ENCODE measurements around the gene NDUFB8.
"Not testable (repeated sequence)": the region's sequence is repeated elsewhere in the genome, so short reads cannot be mapped to it uniquely, and the experiment has no call there.

Gene NDUFB8

DNA sequence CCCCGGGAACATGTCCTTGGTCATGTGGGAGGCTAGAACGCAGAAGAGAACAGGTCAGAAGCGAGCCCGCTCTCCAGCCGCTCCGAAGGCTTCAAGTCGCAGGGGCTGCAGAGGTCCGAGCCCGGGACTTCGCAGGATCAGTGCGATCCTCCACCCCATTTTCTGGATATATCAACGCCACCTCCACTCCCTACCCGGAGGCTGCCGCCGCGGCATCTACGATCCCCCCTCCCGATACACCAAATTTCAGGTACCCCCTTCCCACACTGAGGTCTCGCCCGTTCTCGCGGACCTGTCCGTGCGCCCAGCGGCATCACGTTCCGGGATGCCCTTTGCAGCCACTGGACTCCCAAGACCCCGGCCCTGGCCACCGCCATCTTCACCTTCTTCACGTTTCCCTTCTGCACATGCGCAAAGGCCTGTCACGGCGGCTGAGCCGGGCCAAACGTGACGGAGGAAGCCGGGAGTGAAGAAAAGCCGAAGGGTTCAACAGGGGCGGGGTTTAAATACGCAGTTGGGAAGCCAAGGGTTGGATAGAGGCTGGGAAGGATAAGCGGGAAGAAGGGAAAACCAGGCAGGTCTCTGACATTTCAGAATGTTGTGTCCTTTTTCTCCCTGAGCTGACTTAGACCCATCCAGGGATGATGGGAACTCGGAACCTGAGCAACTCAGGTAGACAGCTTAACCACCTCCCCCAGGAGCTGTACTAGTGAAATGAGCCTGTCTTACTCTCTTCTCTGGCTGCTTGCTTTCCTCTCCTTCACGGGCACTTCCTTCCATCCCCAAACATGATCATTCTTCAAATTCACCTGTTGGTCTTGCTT is at the start of gene NDUFB8:
Gene NDUFB8 (minus strand): TSS at position 397 of the 824 bp plus-strand sequence. CDS start 20 bp downstream, at position 377.
- peak; percentile 81 for DNase-seq (ENCODE audit: low read depth)

- no peak for DNase-seq (ENCODE audit: low read depth)
Observed at GRCh38 chr10:100576282-100576635, 46.6 kb upstream of the NDUFB8 start.

GRCh38 chr10:100575585-100576281 is 46.1 kb upstream of the NDUFB8 start:
- no peak for DNase-seq (ENCODE audit: low read depth)

DNA sequence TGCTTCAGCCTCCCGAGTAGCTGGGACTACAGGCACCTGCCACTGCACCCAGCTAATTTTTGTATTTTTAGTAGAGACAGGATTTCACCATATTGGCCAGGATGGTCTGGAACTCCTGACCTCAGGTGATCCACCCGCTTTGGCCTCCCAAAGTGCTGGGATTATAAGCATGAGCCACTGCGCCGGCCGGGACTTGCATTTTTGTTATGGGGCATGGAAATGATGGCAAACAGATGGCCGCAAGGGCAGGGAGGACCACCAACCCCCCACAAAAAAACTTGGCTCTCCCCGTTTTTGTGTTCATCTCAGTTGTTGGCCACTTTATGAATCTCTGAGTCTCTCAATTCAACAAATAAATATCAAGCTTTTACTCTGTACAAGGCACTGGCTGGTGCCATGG is 45.5 kb upstream of the NDUFB8 start:
- DNase-seq (ENCODE audit: low read depth), result not testable (repeated sequence)

DNA sequence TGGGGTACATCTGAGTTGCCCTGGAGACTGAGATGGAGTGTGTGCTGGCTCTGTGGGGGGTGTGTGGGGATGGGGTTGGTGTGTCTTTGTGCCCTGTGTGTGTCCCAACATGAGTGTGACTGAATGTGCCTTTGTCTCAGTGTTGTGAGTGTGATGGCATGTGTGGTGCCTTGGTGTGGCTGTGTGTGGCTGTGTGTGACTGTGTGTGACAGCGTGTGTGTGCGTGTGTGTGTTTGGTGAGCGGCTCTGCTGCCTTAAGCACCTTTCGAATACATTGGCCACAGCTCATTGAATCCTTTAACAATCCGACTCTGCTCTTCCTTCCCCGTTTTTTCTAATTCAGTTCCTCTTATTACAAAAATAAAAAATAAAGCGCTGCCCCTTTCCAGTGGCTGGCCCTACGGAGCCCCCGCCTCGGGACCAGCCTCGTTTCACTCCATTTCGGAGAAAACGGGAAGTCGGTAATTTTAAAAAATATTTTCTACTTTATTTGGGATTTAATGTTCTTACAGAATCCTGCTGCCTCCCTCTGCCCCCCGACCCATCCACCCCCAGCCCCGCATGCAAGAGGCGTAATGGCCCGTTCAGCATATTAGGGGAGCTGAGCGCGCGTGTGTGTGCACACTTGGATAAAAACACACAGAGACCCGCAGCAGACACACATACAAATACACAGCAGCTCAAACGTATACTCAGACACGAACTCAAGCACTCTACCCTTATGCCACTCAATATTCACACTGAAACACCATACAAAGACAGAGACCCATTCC is 41.6 kb upstream of the NDUFB8 start:
- no peak for DNase-seq (ENCODE audit: low read depth)

- DNase-seq (ENCODE audit: low read depth), result no peak
Observed at GRCh38 chr10:100570506-100570905, 40.8 kb upstream of the NDUFB8 start.

- DNase-seq (ENCODE audit: low read depth), result no peak
Observed at GRCh38 chr10:100569687-100570481, 40.2 kb upstream of the NDUFB8 start.

GRCh38 chr10:100568912-100569311 is 39.2 kb upstream of the NDUFB8 start:
- DNase-seq (ENCODE audit: low read depth), result no peak

DNA sequence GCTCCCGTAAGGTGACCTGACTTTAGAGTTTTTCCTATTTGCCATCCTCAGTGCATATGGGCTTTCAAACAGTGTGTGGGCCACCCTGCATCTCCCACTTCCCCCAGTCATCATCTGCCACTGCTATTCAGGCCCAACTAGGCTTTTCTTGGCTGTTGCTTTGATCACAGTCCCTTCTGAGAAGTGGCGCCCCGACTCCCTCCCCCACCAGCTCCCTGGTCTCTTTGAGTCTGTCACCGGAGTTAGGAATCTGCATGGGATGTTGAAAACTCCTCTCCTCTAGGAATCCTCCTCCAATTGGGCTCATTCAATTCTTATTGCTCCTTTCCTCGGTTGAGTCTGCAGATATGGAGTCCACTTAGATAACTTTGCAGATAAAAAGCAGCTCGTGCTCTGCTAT is 38.2 kb upstream of the NDUFB8 start:
- DNase-seq (ENCODE audit: low read depth), result no peak

GRCh38 chr10:100567249-100567648 is 37.6 kb upstream of the NDUFB8 start:
- DNase-seq (ENCODE audit: low read depth), result no peak

- no peak for DNase-seq (ENCODE audit: low read depth)
Observed at GRCh38 chr10:100566561-100566960, 36.9 kb upstream of the NDUFB8 start.

DNA sequence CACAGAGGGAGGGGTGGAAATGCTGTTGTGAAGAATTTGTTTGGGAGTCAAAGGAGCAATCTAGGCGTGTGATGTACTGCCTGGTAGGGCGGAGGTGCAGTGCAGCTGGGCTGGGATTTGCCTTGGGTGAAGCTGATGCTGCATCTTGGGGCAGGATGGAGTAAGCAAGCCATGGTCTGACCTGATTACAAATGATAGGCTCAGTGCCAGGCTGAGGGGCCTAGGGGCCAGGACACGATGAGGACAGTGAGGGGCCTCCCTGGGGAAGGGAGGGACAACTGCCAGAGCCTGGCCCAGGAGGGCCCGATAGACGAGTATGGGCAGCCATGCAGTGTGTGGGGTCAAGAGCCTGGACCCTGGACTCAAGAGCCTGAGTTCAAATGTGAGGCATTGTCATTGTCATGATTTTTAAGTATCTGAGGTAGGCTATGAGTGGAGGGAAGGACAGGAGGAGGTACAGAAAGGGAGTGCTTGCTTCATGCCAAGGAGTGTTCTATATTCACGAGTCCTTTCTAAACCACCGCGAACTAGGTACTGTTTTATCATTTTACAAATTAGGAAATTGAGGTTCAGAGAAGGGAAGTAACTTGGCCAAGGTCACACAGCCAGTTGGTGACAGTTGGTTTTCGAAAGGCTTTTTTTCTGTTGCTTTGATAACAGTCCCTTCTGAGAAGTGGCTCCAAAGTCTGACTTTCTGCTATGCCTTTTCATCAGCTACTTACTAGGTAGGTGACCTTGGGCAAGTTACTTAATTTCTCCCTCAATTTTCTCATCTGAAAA is 35.7 kb upstream of the NDUFB8 start:
- DNase-seq (ENCODE audit: low read depth), result no peak

- peak; percentile 43 for DNase-seq (ENCODE audit: low read depth)
Observed at GRCh38 chr10:100562008-100562672, 32.5 kb upstream of the NDUFB8 start.

- DNase-seq (ENCODE audit: low read depth), result no peak
Observed at GRCh38 chr10:100561005-100561404, 31.3 kb upstream of the NDUFB8 start.

- no peak for DNase-seq (ENCODE audit: low read depth)
Observed at GRCh38 chr10:100560248-100560647, 30.6 kb upstream of the NDUFB8 start.

DNA sequence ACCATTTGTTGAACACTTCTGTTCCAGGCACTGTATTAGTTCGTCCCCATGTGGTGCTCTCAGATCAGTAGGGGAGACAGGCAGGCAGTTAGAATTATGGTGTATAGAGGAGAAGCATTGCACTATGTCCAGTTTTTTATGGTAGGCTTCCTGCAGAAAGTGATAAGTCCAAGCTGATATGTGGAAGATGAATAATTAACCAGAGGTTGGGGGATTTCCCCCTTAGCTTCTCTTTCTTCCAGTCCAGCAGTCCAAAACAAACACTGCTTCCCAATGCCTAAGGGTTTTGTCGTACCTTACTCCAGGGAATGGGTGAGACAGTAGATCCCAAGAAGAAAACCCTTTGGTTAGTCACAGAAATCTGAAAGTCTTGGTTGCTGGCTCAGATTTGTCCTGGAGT is 25.2 kb upstream of the NDUFB8 start:
- no peak for DNase-seq (ENCODE audit: low read depth)

DNA sequence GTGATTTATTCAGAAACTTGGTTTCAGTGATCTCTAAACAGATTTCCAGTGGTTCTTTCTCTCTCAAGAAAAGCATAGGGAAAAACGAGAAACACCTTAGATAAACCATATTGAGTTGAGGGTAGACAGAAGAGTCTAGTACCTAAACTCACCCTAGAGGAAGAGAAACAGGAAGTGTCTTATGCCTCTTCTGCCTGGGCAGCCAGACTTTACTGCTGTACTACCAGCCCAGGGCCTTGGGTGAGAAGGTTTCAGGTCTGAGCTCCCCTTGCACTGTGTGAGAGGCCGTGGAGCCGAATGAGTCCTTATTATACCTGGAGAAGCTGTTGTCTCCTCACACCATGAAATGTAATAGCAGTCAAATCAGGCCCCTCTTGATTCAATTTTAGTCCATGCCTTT is 24.3 kb upstream of the NDUFB8 start:
- no peak for DNase-seq (ENCODE audit: low read depth)

DNA sequence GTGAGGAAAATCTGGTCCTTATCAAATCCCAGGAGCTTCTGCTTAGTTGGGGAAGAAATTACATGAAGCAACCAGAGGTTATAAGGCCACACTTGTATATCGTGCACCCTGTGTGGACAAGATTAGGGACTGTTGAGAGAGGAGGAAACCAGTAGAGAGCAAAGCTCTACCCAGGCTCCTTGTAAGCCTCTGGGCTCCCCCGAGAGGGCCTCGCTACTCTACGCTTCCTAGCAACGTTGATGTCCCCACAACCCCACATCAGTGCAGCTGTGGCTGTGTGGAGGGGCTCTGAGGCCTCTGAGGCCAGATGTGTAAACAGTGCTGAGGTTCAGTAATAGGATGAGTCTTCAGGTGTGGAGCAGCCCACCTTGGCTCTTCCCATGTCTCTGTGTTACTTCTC is 22.1 kb upstream of the NDUFB8 start:
- no peak for DNase-seq (ENCODE audit: low read depth)

DNA sequence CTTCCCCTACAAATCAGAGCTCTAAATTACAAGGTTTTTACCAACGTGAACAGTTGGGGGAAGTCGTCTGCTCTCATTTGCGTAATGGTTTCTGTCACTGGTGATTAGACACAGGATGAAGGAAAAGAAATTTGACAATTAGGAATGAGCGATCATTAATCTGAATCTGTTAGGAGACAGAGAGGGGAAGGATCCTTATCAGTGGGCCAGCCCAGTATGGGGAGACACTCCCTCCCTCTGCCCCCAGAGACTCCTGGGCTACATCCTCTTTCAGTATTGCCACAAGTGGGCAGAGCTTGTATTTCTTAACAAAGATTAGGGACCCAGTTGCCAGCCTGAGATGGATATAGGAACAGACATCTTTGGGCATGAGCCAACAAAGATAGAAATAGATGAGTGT is 21.5 kb upstream of the NDUFB8 start:
- DNase-seq (ENCODE audit: low read depth), result no peak

DNA sequence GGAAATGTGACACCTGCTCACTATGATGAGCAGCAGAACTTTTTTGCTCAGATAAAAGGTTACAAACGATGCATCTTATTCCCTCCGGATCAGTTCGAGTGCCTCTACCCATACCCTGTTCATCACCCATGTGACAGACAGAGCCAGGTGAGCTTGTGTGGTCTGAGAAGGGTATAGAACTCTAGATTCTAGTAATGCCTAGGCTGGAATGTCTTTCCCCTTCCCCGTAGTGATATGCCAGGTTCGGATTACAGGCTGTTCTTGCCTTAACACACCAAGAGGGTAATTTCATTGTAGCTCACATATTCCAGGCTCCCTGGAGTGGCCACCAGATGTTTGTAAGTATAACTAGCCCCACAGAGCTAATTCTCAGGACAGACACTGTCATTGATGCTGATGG is 15.3 kb upstream of the NDUFB8 start:
- DNase-seq (ENCODE audit: low read depth), result no peak

DNA sequence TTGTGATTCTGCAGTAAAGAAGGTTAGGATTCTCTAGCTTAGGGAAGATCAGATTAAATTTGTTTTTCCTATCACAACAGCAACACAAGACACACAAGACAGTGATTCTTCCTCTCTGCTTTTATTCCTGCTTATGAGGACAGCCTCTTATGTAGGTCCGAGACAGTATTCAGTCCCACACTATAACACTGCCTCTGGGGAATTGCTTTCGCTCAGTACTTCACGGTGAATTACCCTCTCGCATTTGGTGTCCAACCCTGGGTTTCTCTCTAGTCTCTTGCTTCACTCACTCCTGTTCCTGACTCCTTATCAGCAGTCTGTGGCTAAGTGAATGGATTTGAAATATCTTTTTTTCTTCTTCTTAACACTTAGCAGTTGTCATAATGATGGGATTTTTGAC is 7.8 kb upstream of the NDUFB8 start:
- DNase-seq (ENCODE audit: low read depth), result no peak
